Glutamatergic neuron (in vitro differentiated cells): ENCODE data around the gene FFAR3. TPM values are rescaled to one million over a fixed set of nuclear protein-coding genes. Genes with fewer than 3 reads are reported as not detected.

Experiments
- DNase-seq: peaks from one replicate; pipeline ENCODE4 v3.0.0; 2022
- H3K27ac Mint-ChIP-seq: one replicate; pipeline ENCODE4 v1.8.0; 2020; ENCODE audit warnings: mild to moderate bottlenecking, mixed read lengths, inconsistent platforms; ENCODE audit not compliant: unreplicated experiment
- H3K27me3 Mint-ChIP-seq: one replicate; pipeline ENCODE4 v1.8.0; 2020; ENCODE audit warnings: mild to moderate bottlenecking, moderate library complexity, mixed read lengths, inconsistent platforms; ENCODE audit not compliant: unreplicated experiment
- H3K36me3 Mint-ChIP-seq: one replicate; pipeline ENCODE4 v1.8.0; 2020; ENCODE audit warnings: mild to moderate bottlenecking, mixed read lengths, inconsistent platforms; ENCODE audit not compliant: unreplicated experiment
- H3K4me1 Mint-ChIP-seq: one replicate; pipeline ENCODE4 v1.8.0; 2020; ENCODE audit warnings: mild to moderate bottlenecking, low read depth, mixed read lengths, inconsistent platforms; ENCODE audit not compliant: unreplicated experiment
- H3K4me3 Mint-ChIP-seq: one replicate; pipeline ENCODE4 v1.8.0; 2020; ENCODE audit warnings: mild to moderate bottlenecking, mixed read lengths, inconsistent platforms; ENCODE audit not compliant: unreplicated experiment
- H3K9me3 Mint-ChIP-seq: one replicate; pipeline ENCODE4 v1.8.0; 2020; ENCODE audit warnings: mild to moderate bottlenecking, moderate library complexity, mixed read lengths, inconsistent platforms; ENCODE audit not compliant: unreplicated experiment
- long read RNA-seq: library from polyadenylated mRNA; unstranded; transcript quantifications from one replicate; pipeline ENCODE4 v2.0.0, GENCODE V29; 2020; ENCODE audit not compliant: unreplicated experiment
- total RNA-seq: library from RNA; stranded (reverse); fragmentation: NEBNext Ultra II Directional; extraction: Animal tissue kit (Norgen Biotek cat#: 25700); gene quantifications from one replicate; pipeline ENCODE4 v1.2.1, GENCODE V29; 2021; ENCODE audit not compliant: unreplicated experiment
- TF ChIP-seq, protein P1 (sequence below): fragments of 200-600 bp; sonication (generic); IDR thresholded peaks from one replicate; pipeline ENCODE4 v1.5.0; 2021; ENCODE audit not compliant: partially characterized antibody, unreplicated experiment

FFAR3 gene, protein sequence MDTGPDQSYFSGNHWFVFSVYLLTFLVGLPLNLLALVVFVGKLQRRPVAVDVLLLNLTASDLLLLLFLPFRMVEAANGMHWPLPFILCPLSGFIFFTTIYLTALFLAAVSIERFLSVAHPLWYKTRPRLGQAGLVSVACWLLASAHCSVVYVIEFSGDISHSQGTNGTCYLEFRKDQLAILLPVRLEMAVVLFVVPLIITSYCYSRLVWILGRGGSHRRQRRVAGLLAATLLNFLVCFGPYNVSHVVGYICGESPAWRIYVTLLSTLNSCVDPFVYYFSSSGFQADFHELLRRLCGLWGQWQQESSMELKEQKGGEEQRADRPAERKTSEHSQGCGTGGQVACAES
- not detected for total RNA-seq
- long read RNA-seq: 0 reads

DNA sequence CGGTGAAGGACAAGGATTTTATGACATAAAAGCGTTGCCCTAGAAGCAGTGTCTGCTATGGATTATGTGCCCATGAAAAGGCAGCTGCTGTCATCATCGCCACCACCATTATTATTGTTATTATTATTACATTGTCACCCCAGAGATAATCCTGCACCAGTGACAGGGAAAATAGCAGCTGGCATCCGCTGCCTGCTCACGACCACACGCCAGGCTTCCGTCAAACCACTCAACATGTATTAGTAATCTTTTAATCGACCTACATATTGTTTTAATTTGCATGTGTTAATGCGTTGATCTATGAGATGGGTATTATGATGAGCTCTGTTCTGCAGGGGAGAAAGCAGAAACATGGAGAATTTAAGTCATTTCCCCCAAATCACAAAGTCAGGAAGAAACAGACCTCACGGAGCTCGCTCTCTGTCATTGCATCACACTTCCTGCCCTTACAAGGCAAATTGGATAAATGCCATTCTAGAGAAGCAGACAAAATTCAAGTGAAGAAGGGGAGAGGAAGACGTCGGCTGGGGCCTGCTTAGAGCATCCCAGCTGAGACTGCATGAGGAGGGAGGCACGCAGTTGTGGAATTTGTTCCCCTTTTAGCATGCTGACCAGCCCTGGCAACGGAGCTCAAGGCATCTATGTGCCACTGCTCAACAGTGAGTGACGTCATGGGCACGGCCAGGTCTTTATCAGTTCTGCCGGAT, at the start of gene FFAR3:
Gene FFAR3, plus strand, starts transcription at position 594 of the 707 bp plus-strand sequence. CDS start 431 bp downstream, outside the sequence.
- Mint-ChIP-seq H3K36me3 (no peaks in the 10 kb centered on the region), H3K9me3 (peaks cover 1% of the 10 kb centered on the region), H3K27ac (no peak within 1 kb of the TSS), H3K4me3 (no peak within 1 kb of the TSS), H3K4me1 (no peaks in the 10 kb centered on the region), H3K27me3 (peaks cover 4% of the 10 kb centered on the region)
- DNase-seq: no peak
- TF ChIP-seq, protein P1, sequence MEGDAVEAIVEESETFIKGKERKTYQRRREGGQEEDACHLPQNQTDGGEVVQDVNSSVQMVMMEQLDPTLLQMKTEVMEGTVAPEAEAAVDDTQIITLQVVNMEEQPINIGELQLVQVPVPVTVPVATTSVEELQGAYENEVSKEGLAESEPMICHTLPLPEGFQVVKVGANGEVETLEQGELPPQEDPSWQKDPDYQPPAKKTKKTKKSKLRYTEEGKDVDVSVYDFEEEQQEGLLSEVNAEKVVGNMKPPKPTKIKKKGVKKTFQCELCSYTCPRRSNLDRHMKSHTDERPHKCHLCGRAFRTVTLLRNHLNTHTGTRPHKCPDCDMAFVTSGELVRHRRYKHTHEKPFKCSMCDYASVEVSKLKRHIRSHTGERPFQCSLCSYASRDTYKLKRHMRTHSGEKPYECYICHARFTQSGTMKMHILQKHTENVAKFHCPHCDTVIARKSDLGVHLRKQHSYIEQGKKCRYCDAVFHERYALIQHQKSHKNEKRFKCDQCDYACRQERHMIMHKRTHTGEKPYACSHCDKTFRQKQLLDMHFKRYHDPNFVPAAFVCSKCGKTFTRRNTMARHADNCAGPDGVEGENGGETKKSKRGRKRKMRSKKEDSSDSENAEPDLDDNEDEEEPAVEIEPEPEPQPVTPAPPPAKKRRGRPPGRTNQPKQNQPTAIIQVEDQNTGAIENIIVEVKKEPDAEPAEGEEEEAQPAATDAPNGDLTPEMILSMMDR: no peak

DNA sequence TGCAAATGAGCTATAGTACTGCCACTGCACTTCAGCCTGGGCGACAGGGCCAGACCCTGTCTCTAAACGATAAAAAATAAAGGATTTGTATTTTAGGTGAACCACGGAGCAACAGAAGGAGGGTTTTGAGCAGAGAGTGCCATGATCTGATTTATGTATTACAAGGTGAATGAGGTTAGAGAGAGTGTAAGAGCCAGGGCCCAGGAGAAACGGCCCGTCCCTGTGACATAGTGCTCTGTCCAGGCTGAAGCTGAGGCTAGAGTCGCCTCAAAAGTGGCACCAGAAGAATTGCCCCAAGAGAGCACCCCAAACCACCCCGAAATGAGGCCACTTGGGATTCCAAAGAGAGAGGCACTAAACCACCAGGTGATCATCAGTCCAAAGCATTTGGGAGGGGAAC, 49.4 kb upstream of the FFAR3 start:
- TF ChIP-seq, protein P1: no peak
- no peaks in the 10 kb centered on the region for H3K36me3 Mint-ChIP-seq
- H3K27ac Mint-ChIP-seq: no peak overlapping the region
- peaks cover 2% of the 10 kb centered on the region for H3K27me3 Mint-ChIP-seq
- H3K4me3 Mint-ChIP-seq: no peak overlapping the region
- peaks cover 2% of the 10 kb centered on the region for H3K9me3 Mint-ChIP-seq
- no peaks in the 10 kb centered on the region for H3K4me1 Mint-ChIP-seq
- no peak for DNase-seq

DNA sequence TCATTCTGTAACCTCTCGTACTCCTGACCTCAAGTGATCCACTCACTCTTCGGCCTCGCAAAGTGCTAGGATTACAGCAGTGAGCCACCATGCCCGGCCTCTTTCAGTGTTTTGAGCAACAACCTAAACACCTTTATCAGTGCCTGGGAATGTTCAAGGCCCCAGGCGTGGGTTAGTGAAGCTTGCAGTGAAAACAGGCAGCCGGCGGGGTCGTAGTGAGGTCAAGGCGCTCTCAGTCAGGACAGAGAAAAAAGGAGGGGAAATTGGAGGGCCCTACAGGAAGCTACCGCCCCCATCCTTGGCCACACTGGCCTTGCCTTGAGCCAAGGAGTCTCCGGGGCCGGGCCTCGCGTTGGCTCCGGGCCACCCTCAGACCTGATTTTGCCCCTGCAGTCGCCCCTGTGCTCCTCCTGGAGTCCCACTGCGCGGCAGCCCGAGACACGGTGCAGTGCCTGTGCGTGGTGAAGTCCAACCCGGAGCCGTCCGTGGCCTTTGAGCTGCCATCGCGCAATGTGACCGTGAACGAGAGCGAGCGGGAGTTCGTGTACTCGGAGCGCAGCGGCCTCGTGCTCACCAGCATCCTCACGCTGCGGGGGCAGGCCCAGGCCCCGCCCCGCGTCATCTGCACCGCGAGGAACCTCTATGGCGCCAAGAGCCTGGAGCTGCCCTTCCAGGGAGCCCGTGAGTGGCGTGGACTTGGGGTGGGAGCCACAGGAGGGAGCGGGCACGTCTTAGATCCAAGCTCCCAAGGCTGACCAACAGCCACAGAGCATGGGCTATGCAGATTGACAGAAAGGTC, 48.6 kb upstream of the FFAR3 start:
- no peaks in the 10 kb centered on the region for H3K36me3 Mint-ChIP-seq
- peaks cover 2% of the 10 kb centered on the region for H3K9me3 Mint-ChIP-seq
- H3K4me3 Mint-ChIP-seq: no peak overlapping the region
- H3K27me3 Mint-ChIP-seq: peaks cover 8% of the 10 kb centered on the region
- H3K27ac Mint-ChIP-seq: no peak overlapping the region
- no peaks in the 10 kb centered on the region for H3K4me1 Mint-ChIP-seq
- DNase-seq: no peak
- TF ChIP-seq, protein P1: no peak

DNA sequence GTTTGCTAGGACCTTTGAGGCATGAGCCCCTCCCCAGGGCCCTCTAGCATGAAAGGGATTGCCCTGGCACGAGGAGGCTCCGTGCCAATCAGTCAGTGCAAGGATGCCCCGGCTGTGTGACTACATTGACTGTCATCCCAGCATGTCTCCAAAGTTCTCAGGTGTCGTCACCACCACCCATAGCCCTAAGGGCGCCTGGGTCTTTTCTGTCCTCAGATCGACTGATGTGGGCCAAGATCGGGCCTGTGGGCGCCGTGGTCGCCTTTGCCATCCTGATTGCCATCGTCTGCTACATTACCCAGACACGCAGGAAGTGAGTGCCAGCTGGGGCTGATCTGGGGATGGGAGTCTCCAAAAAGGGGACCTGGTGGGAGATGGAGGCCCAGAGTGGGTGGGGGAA, 47.9 kb upstream of the FFAR3 start:
- TF ChIP-seq, protein P1: no peak
- no peaks in the 10 kb centered on the region for H3K36me3 Mint-ChIP-seq
- no peak overlapping the region for H3K4me3 Mint-ChIP-seq
- H3K27me3 Mint-ChIP-seq: peaks cover 8% of the 10 kb centered on the region
- no peaks in the 10 kb centered on the region for H3K4me1 Mint-ChIP-seq
- DNase-seq: no peak
- H3K9me3 Mint-ChIP-seq: peaks cover 4% of the 10 kb centered on the region
- no peak overlapping the region for H3K27ac Mint-ChIP-seq
